ENCODE results near the gene PCSK7.
A peak's percentile ranks its signal among the peaks of the same experiment; 100 is the strongest.

The PCSK7 gene

DNA sequence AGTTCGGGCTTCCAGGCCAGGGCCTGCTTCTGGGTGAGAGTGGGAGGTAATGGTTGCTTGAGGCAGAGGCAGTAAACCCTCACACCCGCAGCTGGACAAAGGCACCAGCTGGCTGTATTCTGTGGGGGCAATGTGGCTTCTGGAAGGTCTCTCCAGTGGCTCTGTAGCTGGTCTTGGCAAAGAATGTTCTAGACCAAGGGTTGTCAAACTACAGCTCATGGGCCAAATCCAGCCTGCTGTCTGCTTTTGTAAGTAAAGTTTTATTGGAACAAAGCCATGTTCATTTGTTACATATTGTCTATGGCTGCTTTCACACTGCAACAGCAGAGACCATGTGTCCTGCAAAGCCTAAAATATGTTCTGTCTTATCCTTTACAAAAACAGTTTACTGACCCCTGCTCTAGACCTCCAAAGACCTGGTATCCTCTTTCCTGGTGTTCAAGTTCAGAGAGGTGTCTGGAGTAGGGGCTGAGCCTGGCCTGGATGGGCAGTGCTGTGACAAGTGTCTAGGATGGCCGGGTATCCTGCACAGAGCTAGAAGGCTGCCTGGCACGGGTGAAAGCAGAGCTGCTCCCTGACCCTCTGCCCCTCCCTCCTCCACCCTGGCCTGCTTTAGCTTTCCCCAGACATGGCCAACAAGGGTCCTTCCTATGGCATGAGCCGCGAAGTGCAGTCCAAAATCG, 29.3 kb downstream of the PCSK7 start:
- Histone ChIP-seq H3K36me3 (peaks cover 49 to 63% (median 54%) of the 10 kb centered on the region in 3 donors), H3K27ac (peak overlapping the region; percentile 97 to 98), H3K9me3 (no peaks in the 10 kb centered on the region), H3K4me3 (peak overlapping the region; percentile 70 to 96), H3K4me1 (peaks cover 0 to 46% (median 33%) of the 10 kb centered on the region in 4 donors), H3K27me3 (no peaks in the 10 kb centered on the region)
- DNase-seq, result no peak
- TF ChIP-seq, protein P1, sequence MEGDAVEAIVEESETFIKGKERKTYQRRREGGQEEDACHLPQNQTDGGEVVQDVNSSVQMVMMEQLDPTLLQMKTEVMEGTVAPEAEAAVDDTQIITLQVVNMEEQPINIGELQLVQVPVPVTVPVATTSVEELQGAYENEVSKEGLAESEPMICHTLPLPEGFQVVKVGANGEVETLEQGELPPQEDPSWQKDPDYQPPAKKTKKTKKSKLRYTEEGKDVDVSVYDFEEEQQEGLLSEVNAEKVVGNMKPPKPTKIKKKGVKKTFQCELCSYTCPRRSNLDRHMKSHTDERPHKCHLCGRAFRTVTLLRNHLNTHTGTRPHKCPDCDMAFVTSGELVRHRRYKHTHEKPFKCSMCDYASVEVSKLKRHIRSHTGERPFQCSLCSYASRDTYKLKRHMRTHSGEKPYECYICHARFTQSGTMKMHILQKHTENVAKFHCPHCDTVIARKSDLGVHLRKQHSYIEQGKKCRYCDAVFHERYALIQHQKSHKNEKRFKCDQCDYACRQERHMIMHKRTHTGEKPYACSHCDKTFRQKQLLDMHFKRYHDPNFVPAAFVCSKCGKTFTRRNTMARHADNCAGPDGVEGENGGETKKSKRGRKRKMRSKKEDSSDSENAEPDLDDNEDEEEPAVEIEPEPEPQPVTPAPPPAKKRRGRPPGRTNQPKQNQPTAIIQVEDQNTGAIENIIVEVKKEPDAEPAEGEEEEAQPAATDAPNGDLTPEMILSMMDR (IDR thresholded peaks at IDR 0.05), result no peak
- intact Hi-C loops (cut with DNase I; ENCODE audit: low total_unique reads), result no loop called here

GRCh38 chr11:117201658-117202305, 30.1 kb downstream of the PCSK7 start:
- Histone ChIP-seq H3K27me3 (no peaks in the 10 kb centered on the region), H3K27ac (peak overlapping the region; percentile 97 to 98), H3K4me1 (peaks cover 0 to 52% (median 37%) of the 10 kb centered on the region in 4 donors), H3K9me3 (no peaks in the 10 kb centered on the region), H3K36me3 (peaks cover 49 to 63% (median 54%) of the 10 kb centered on the region in 3 donors), H3K4me3 (peak overlapping the region; percentile 70 to 96)
- TF ChIP-seq, protein P1 (IDR thresholded peaks at IDR 0.05), result no peak
- DNase-seq, result peak in 1 of 2 donors; percentile 82
- intact Hi-C loops (cut with DNase I; ENCODE audit: low total_unique reads), result no loop called here

- no peak for DNase-seq
- Histone ChIP-seq H3K4me1 (peaks cover 0 to 50% (median 35%) of the 10 kb centered on the region in 4 donors), H3K27ac (peak overlapping the region; percentile 97 to 98), H3K36me3 (peaks cover 54 to 71% (median 55%) of the 10 kb centered on the region in 3 donors), H3K4me3 (peak overlapping the region; percentile 70 to 96), H3K27me3 (no peaks in the 10 kb centered on the region), H3K9me3 (no peaks in the 10 kb centered on the region)
- TF ChIP-seq, protein P1 (IDR thresholded peaks at IDR 0.05), result no peak
- intact Hi-C loops (cut with DNase I; ENCODE audit: low total_unique reads), result no loop called here
Observed at GRCh38 chr11:117200813-117201657, 30.8 kb downstream of the PCSK7 start.

- H3K4me1 ChIP-seq, result peaks cover 0 to 43% (median 30%) of the 10 kb centered on the region in 4 donors
- no peak for DNase-seq
- peaks cover 51 to 75% (median 55%) of the 10 kb centered on the region in 3 donors for H3K36me3 ChIP-seq
- intact Hi-C loops (cut with DNase I; ENCODE audit: low total_unique reads), result no loop called here
- TF ChIP-seq, protein P1 (IDR thresholded peaks at IDR 0.05), result no peak
- no peaks in the 10 kb centered on the region for H3K27me3 ChIP-seq
- H3K4me3 ChIP-seq, result peak overlapping the region; percentile 70 to 96
- H3K27ac ChIP-seq, result peak overlapping the region; percentile 97 to 98
- no peaks in the 10 kb centered on the region for H3K9me3 ChIP-seq
Observed at GRCh38 chr11:117199916-117200812, 31.7 kb downstream of the PCSK7 start.

All from tibial artery (tissue), 4 donors.